ENCODE data around the gene UBE2L3. TPM values are rescaled to one million over a fixed set of nuclear protein-coding genes. Genes with fewer than 3 reads are reported as not detected.
A peak's percentile ranks its signal among the peaks of the same experiment; 100 is the strongest.

Gene UBE2L3
- total and polyA plus RNA-seq, 8 donors: 23.1 to 94.2 (median 50.7) TPM

GRCh38 chr22:21640810-21641209 lies 73.3 kb downstream of the UBE2L3 start:
- intact Hi-C loops (cut with DNase I; ENCODE audit: low total_unique reads): no loop called here
- TF ChIP-seq POLR2A (IDR thresholded peaks at IDR 0.05): no peak
- no peak for TF ChIP-seq EP300 (IDR thresholded peaks at IDR 0.05)
- TF ChIP-seq CTCF (IDR thresholded peaks at IDR 0.05): no peak
- no peak for TF ChIP-seq POLR2AphosphoS5 (IDR thresholded peaks at IDR 0.05)
- H3K36me3 ChIP-seq: peaks cover 8 to 18% (median 13%) of the 10 kb centered on the region in 4 donors
- no peaks in the 10 kb centered on the region for H3K27me3 ChIP-seq
- no peak overlapping the region for H3K27ac ChIP-seq
- WGBS, 5 donors: 84 to 92% (median 87%) methylated on average over 5 of the region's 5 CpGs
- H3K9me3 ChIP-seq: no peaks in the 10 kb centered on the region
- no peak for DNase-seq
- no peak overlapping the region for H3K4me3 ChIP-seq
- H3K4me1 ChIP-seq: peaks cover 21 to 30% (median 24%) of the 10 kb centered on the region in 4 donors

GRCh38 chr22:21641417-21641788 lies 73.9 kb downstream of the UBE2L3 start:
- TF ChIP-seq CTCF (IDR thresholded peaks at IDR 0.05): peak in 3 of 7 experiments; percentile 12 to 19 (median 12)
- no peak for TF ChIP-seq POLR2A (IDR thresholded peaks at IDR 0.05)
- no peaks in the 10 kb centered on the region for H3K9me3 ChIP-seq
- peaks cover 21 to 32% (median 27%) of the 10 kb centered on the region in 4 donors for H3K4me1 ChIP-seq
- WGBS, 5 donors: 4 to 10% (median 9%) methylated on average over 9 of the region's 9 CpGs
- peak overlapping the region; percentile 74 to 84 (median 82) for H3K27ac ChIP-seq
- peak overlapping the region; percentile 76 to 80 (median 78) for H3K4me3 ChIP-seq
- H3K36me3 ChIP-seq: peaks cover 8 to 23% (median 15%) of the 10 kb centered on the region in 4 donors
- intact Hi-C loops (cut with DNase I; ENCODE audit: low total_unique reads): no loop called here
- DNase-seq: peak; percentile 53 to 69
- no peaks in the 10 kb centered on the region for H3K27me3 ChIP-seq

- H3K36me3 ChIP-seq: peaks cover 8 to 24% (median 17%) of the 10 kb centered on the region in 4 donors
- intact Hi-C loops (cut with DNase I; ENCODE audit: low total_unique reads): no loop called here
- TF ChIP-seq CTCF (IDR thresholded peaks at IDR 0.05): peak in 4 of 7 experiments; percentile 14 to 30 (median 25)
- TF ChIP-seq POLR2AphosphoS5 (IDR thresholded peaks at IDR 0.05): peak; percentile 56 to 82 (median 74)
- TF ChIP-seq EP300 (IDR thresholded peaks at IDR 0.05): no peak
- TF ChIP-seq POLR2A (IDR thresholded peaks at IDR 0.05): peak in 2 of 4 donors; percentile 18 to 55
- no peaks in the 10 kb centered on the region for H3K27me3 ChIP-seq
- H3K4me3 ChIP-seq: peak within 1 kb of the TSS; percentile 76 to 80 (median 78)
- no peaks in the 10 kb centered on the region for H3K9me3 ChIP-seq
- peak within 1 kb of the TSS; percentile 82 to 87 (median 84) for H3K27ac ChIP-seq
- WGBS, 5 donors: 0 to 1% (median 0%) methylated on average over 45 to 76 of the region's 76 CpGs
- H3K4me1 ChIP-seq: peaks cover 21 to 38% (median 32%) of the 10 kb centered on the region in 4 donors
- peak; percentile 99 to 100 for DNase-seq
Observed at GRCh38 chr22:21641789-21642583, 74.5 kb downstream of the UBE2L3 start, which contains the start of gene SDF2L1. Gene SDF2L1 (plus strand): TSS chr22:21642302. CDS start chr22:21642337, 35 bp downstream.

- intact Hi-C loops (cut with DNase I; ENCODE audit: low total_unique reads): no loop called here
- peak in 4 of 7 experiments; percentile 21 to 45 (median 36) for TF ChIP-seq CTCF (IDR thresholded peaks at IDR 0.05)
- no peak for TF ChIP-seq POLR2A (IDR thresholded peaks at IDR 0.05)
- peaks cover 8 to 28% (median 17%) of the 10 kb centered on the region in 4 donors for H3K36me3 ChIP-seq
- 1 to 2% (median 1%) methylated on average over 15 to 56 of the region's 56 CpGs for WGBS, 5 donors
- H3K9me3 ChIP-seq: no peaks in the 10 kb centered on the region
- peak overlapping the region; percentile 76 to 80 (median 78) for H3K4me3 ChIP-seq
- H3K27me3 ChIP-seq: no peaks in the 10 kb centered on the region
- H3K27ac ChIP-seq: peak overlapping the region; percentile 82 to 87 (median 84)
- peak; percentile 57 to 78 for DNase-seq
- peaks cover 21 to 39% (median 35%) of the 10 kb centered on the region in 4 donors for H3K4me1 ChIP-seq
Observed at GRCh38 chr22:21642584-21643448, 75.3 kb downstream of the UBE2L3 start.

Measured in stomach (tissue), 9 donors.